Measurements from ENCODE around the gene PGP. TPM values are rescaled to one million over a fixed set of nuclear protein-coding genes. Genes with fewer than 3 reads are reported as not detected.

Gene PGP
- total RNA-seq, 1 experiment from 2014 or later, result 36.2 TPM

GRCh38 chr16:2176047-2176446, 38.6 kb downstream of the PGP start:
- H3K4me3 ChIP-seq (ENCODE audit: low read depth, low read length), result no peak overlapping the region
- Mint-ChIP-seq H3K4me3 (ENCODE audit: unreplicated experiment) (no peak overlapping the region), H3K36me3 (ENCODE audit: insufficient read depth, unreplicated experiment) (peaks cover 40% of the 10 kb centered on the region), H3K27ac (ENCODE audit: unreplicated experiment) (no peak overlapping the region), H3K27me3 (ENCODE audit: insufficient read depth, unreplicated experiment) (no peaks in the 10 kb centered on the region), H3K4me1 (ENCODE audit: low read depth, unreplicated experiment) (no peaks in the 10 kb centered on the region), H3K9me3 (ENCODE audit: unreplicated experiment) (no peaks in the 10 kb centered on the region)
- no peaks in the 10 kb centered on the region for H3K27me3 ChIP-seq (replicated peaks; ENCODE audit: control insufficient read depth, insufficient read depth, low read length)
- DNase-seq, result no peak
- intact Hi-C loops (cut with micrococcal nuclease; ENCODE audit: unreplicated experiment), result no loop called here
- no peaks in the 10 kb centered on the region for H3K9me3 ChIP-seq
- H3K36me3 ChIP-seq (ENCODE audit: control insufficient read depth, insufficient read depth, low read length), result no peaks in the 10 kb centered on the region; the same call in 1 of the 2 replicates
- ChIA-PET CTCF (no interaction called here), POLR2A (no interaction called here)
- TF ChIP-seq CTCF (IDR thresholded peaks at IDR 0.05; ENCODE audit: insufficient read depth in 1 of 2, low read depth in 1 of 2, low read length in 1 of 2, severe bottlenecking in 1 of 2, unreplicated experiment in 1 of 2), result no peak
- H3K4me1 ChIP-seq, result no peaks in the 10 kb centered on the region
- BruUV-seq (replicated peaks), result no TSS peak

GRCh38 chr16:2175454-2175853, 39.2 kb downstream of the PGP start:
- POLR2A ChIA-PET, result no interaction called here

GRCh38 chr16:2174396-2175131, 40.1 kb downstream of the PGP start:
- intact Hi-C loops (cut with micrococcal nuclease; ENCODE audit: unreplicated experiment), result no loop called here
- POLR2A ChIA-PET, result no interaction called here
- H3K4me3 ChIP-seq (ENCODE audit: low read depth, low read length), result no peak overlapping the region
- H3K36me3 ChIP-seq (ENCODE audit: control insufficient read depth, insufficient read depth, low read length), result no peaks in the 10 kb centered on the region; the same call in 1 of the 2 replicates
- Mint-ChIP-seq H3K9me3 (ENCODE audit: unreplicated experiment) (no peaks in the 10 kb centered on the region), H3K4me1 (ENCODE audit: low read depth, unreplicated experiment) (no peaks in the 10 kb centered on the region), H3K4me3 (ENCODE audit: unreplicated experiment) (no peak overlapping the region), H3K27ac (ENCODE audit: unreplicated experiment) (no peak overlapping the region), H3K27me3 (ENCODE audit: insufficient read depth, unreplicated experiment) (no peaks in the 10 kb centered on the region), H3K36me3 (ENCODE audit: insufficient read depth, unreplicated experiment) (peaks cover 50% of the 10 kb centered on the region)
- H3K4me1 ChIP-seq, result no peaks in the 10 kb centered on the region
- no peaks in the 10 kb centered on the region for H3K9me3 ChIP-seq
- no peaks in the 10 kb centered on the region for H3K27me3 ChIP-seq (replicated peaks; ENCODE audit: control insufficient read depth, insufficient read depth, low read length)
- no TSS peak for BruUV-seq (replicated peaks)
- no peak for DNase-seq
- TF ChIP-seq CTCF (IDR thresholded peaks at IDR 0.05; ENCODE audit: insufficient read depth in 1 of 2, low read depth in 1 of 2, low read length in 1 of 2, severe bottlenecking in 1 of 2, unreplicated experiment in 1 of 2), result no peak
- CTCF ChIA-PET, result no interaction called here

More at GRCh38 chr16:2175454-2175853, 39.2 kb downstream of the PGP start:
- BruUV-seq (replicated peaks), result no TSS peak
- no peaks in the 10 kb centered on the region for H3K4me1 Mint-ChIP-seq (ENCODE audit: low read depth, unreplicated experiment)
- no peaks in the 10 kb centered on the region for H3K9me3 Mint-ChIP-seq (ENCODE audit: unreplicated experiment)
- Histone ChIP-seq H3K9me3 (no peaks in the 10 kb centered on the region), H3K36me3 (ENCODE audit: control insufficient read depth, insufficient read depth, low read length) (no peaks in the 10 kb centered on the region; the same call in 1 of the 2 replicates), H3K27me3 (replicated peaks; ENCODE audit: control insufficient read depth, insufficient read depth, low read length) (no peaks in the 10 kb centered on the region), H3K4me1 (no peaks in the 10 kb centered on the region), H3K4me3 (ENCODE audit: low read depth, low read length) (no peak overlapping the region)
- no peak overlapping the region for H3K27ac Mint-ChIP-seq (ENCODE audit: unreplicated experiment)
- peaks cover 46% of the 10 kb centered on the region for H3K36me3 Mint-ChIP-seq (ENCODE audit: insufficient read depth, unreplicated experiment)
- H3K27me3 Mint-ChIP-seq (ENCODE audit: insufficient read depth, unreplicated experiment), result no peaks in the 10 kb centered on the region
- no peak overlapping the region for H3K4me3 Mint-ChIP-seq (ENCODE audit: unreplicated experiment)
- intact Hi-C loops (cut with micrococcal nuclease; ENCODE audit: unreplicated experiment), result no loop called here
- DNase-seq, result no peak
- TF ChIP-seq CTCF (IDR thresholded peaks at IDR 0.05; ENCODE audit: insufficient read depth in 1 of 2, low read depth in 1 of 2, low read length in 1 of 2, severe bottlenecking in 1 of 2, unreplicated experiment in 1 of 2), result no peak
- CTCF ChIA-PET, result no interaction called here
